SJSA1 (cell line): ENCODE data around the gene ASB18. TPM values are rescaled to one million over a fixed set of nuclear protein-coding genes. Genes with fewer than 3 reads are reported as not detected.

Source experiments
- DNase-seq, 2 experiments: peaks; one replicate each; pipeline ENCODE4 v3.0.0-alpha.2; 2015 to 2020; ENCODE audit warnings: low spot score in 2 of 2, low read depth in 1 of 2
- H3K27ac ChIP-seq: fragments of 250-450 bp; sonication (Bioruptor Pico); 2 replicates; pipeline ENCODE4 v1.5.1; 2020; ENCODE audit warnings: mild to moderate bottlenecking, moderate library complexity
- H3K27me3 ChIP-seq: fragments of 250-450 bp; sonication (Bioruptor Pico); replicated peaks from 2 replicates; pipeline ENCODE4 v1.5.1; 2020; ENCODE audit warnings: mild to moderate bottlenecking, moderate library complexity
- H3K36me3 ChIP-seq: fragments of 250-450 bp; sonication (Bioruptor Pico); 2 replicates; pipeline ENCODE4 v1.5.1; 2020; ENCODE audit warnings: mild to moderate bottlenecking
- H3K4me1 ChIP-seq: fragments of 250-450 bp; sonication (Bioruptor Pico); replicated peaks from 2 replicates; pipeline ENCODE4 v1.6.1; 2021; ENCODE audit warnings: mild to moderate bottlenecking
- H3K4me3 ChIP-seq: fragments of 250-450 bp; sonication (Bioruptor Pico); 2 replicates; pipeline ENCODE4 v1.5.1; 2020; ENCODE audit warnings: mild to moderate bottlenecking
- H3K9me3 ChIP-seq: fragments of 250-450 bp; sonication (Bioruptor Pico); replicated peaks from 2 replicates; pipeline ENCODE4 v1.5.1; 2020; ENCODE audit warnings: mild to moderate bottlenecking
- total RNA-seq: library from RNA; depleted of rRNA; stranded (reverse); fragments of >200 nt; shearing (Covaris generic); gene quantifications from 2 replicates; pipeline ENCODE4 v1.2.3, GENCODE V29; 2014

ASB18 gene
- total RNA-seq, 1 experiment from 2014 or later: 1.1 TPM

GRCh38 chr2:236162031-236162845, 102.0 kb downstream of the ASB18 start:
- Histone ChIP-seq H3K4me3 (no peak overlapping the region), H3K36me3 (peaks cover 47% of the 10 kb centered on the region), H3K4me1 (peaks cover 12% of the 10 kb centered on the region), H3K27me3 (no peaks in the 10 kb centered on the region), H3K27ac (no peak overlapping the region), H3K9me3 (no peaks in the 10 kb centered on the region)
- no peak for DNase-seq

GRCh38 chr2:236161531-236161930, 102.7 kb downstream of the ASB18 start:
- Histone ChIP-seq H3K36me3 (peaks cover 41% of the 10 kb centered on the region), H3K27me3 (no peaks in the 10 kb centered on the region), H3K4me3 (no peak overlapping the region), H3K4me1 (peaks cover 6% of the 10 kb centered on the region), H3K9me3 (no peaks in the 10 kb centered on the region), H3K27ac (no peak overlapping the region)
- no peak for DNase-seq

- Histone ChIP-seq H3K9me3 (no peaks in the 10 kb centered on the region), H3K27me3 (no peaks in the 10 kb centered on the region)
Measured at GRCh38 chr2:236161082-236161462, 103.1 kb downstream of the ASB18 start.

GRCh38 chr2:236160366-236161081, 103.7 kb downstream of the ASB18 start:
- Histone ChIP-seq H3K36me3 (peaks cover 32% of the 10 kb centered on the region), H3K4me1 (no peaks in the 10 kb centered on the region), H3K27ac (no peak overlapping the region), H3K9me3 (no peaks in the 10 kb centered on the region), H3K4me3 (no peak overlapping the region), H3K27me3 (no peaks in the 10 kb centered on the region)
- DNase-seq: no peak

More at GRCh38 chr2:236161082-236161462, 103.1 kb downstream of the ASB18 start:
- Histone ChIP-seq H3K4me3 (no peak overlapping the region), H3K36me3 (peaks cover 37% of the 10 kb centered on the region), H3K4me1 (peaks cover 2% of the 10 kb centered on the region), H3K27ac (no peak overlapping the region)
- DNase-seq: no peak

- no peak for DNase-seq
- no peaks in the 10 kb centered on the region for H3K4me1 ChIP-seq
- H3K9me3 ChIP-seq: no peaks in the 10 kb centered on the region
- H3K36me3 ChIP-seq: peaks cover 24% of the 10 kb centered on the region
- no peak overlapping the region for H3K4me3 ChIP-seq
- no peak overlapping the region for H3K27ac ChIP-seq
- no peaks in the 10 kb centered on the region for H3K27me3 ChIP-seq
Measured at GRCh38 chr2:236159778-236160170, 104.4 kb downstream of the ASB18 start.

- Histone ChIP-seq H3K27ac (no peak overlapping the region), H3K4me3 (no peak overlapping the region), H3K36me3 (peaks cover 18% of the 10 kb centered on the region), H3K9me3 (no peaks in the 10 kb centered on the region), H3K4me1 (no peaks in the 10 kb centered on the region), H3K27me3 (no peaks in the 10 kb centered on the region)
- no peak for DNase-seq
Measured at GRCh38 chr2:236158969-236159777, 105.0 kb downstream of the ASB18 start.

GRCh38 chr2:236157815-236158498, 106.2 kb downstream of the ASB18 start:
- Histone ChIP-seq H3K9me3 (no peaks in the 10 kb centered on the region), H3K4me1 (no peaks in the 10 kb centered on the region), H3K4me3 (no peak overlapping the region), H3K27me3 (no peaks in the 10 kb centered on the region), H3K36me3 (peaks cover 6% of the 10 kb centered on the region), H3K27ac (no peak overlapping the region)
- no peak for DNase-seq

GRCh38 chr2:236157366-236157765, 106.8 kb downstream of the ASB18 start:
- Histone ChIP-seq H3K27ac (no peak overlapping the region), H3K27me3 (no peaks in the 10 kb centered on the region), H3K9me3 (0 out of 2 replicates have a peak, but pooled peaks cover 3% of the 10 kb centered on the region), H3K4me1 (no peaks in the 10 kb centered on the region), H3K36me3 (peaks cover 6% of the 10 kb centered on the region), H3K4me3 (no peak overlapping the region)
- DNase-seq: no peak

GRCh38 chr2:236156860-236157194, 107.4 kb downstream of the ASB18 start:
- Histone ChIP-seq H3K27me3 (no peaks in the 10 kb centered on the region), H3K9me3 (0 out of 2 replicates have a peak, but pooled peaks cover 3% of the 10 kb centered on the region), H3K27ac (no peak overlapping the region), H3K4me3 (no peak overlapping the region), H3K36me3 (peaks cover under 1% of the 10 kb centered on the region; the same call in 1 of the 2 replicates), H3K4me1 (no peaks in the 10 kb centered on the region)
- DNase-seq: no peak

GRCh38 chr2:236156095-236156859, 107.9 kb downstream of the ASB18 start:
- no peak overlapping the region for H3K27ac ChIP-seq
- H3K9me3 ChIP-seq: 0 out of 2 replicates have a peak, but pooled peaks cover 3% of the 10 kb centered on the region
- no peak overlapping the region for H3K4me3 ChIP-seq
- H3K36me3 ChIP-seq: no peaks in the 10 kb centered on the region
- DNase-seq: no peak
- no peaks in the 10 kb centered on the region for H3K27me3 ChIP-seq
- H3K4me1 ChIP-seq: no peaks in the 10 kb centered on the region

GRCh38 chr2:236155406-236155805, 108.8 kb downstream of the ASB18 start:
- Histone ChIP-seq H3K36me3 (no peaks in the 10 kb centered on the region), H3K4me1 (no peaks in the 10 kb centered on the region), H3K9me3 (peaks cover 4% of the 10 kb centered on the region; the same call in 1 of the 2 replicates), H3K27me3 (no peaks in the 10 kb centered on the region), H3K27ac (no peak overlapping the region), H3K4me3 (no peak overlapping the region)
- no peak for DNase-seq

GRCh38 chr2:236146436-236146835, 117.8 kb downstream of the ASB18 start:
- Histone ChIP-seq H3K27me3 (no peaks in the 10 kb centered on the region), H3K4me3 (no peak overlapping the region), H3K4me1 (no peaks in the 10 kb centered on the region), H3K9me3 (peaks cover 4% of the 10 kb centered on the region; the same call in 1 of the 2 replicates), H3K36me3 (no peaks in the 10 kb centered on the region), H3K27ac (no peak overlapping the region)
- no peak for DNase-seq

GRCh38 chr2:236143811-236144210, 120.4 kb downstream of the ASB18 start:
- Histone ChIP-seq H3K27me3 (no peaks in the 10 kb centered on the region), H3K4me3 (no peak overlapping the region), H3K9me3 (no peaks in the 10 kb centered on the region; the same call in 1 of the 2 replicates), H3K36me3 (no peaks in the 10 kb centered on the region), H3K27ac (no peak overlapping the region), H3K4me1 (no peaks in the 10 kb centered on the region)
- DNase-seq: no peak
